Stimulated activated naive CD8-positive, alpha-beta T cell treated with anti-CD3 and anti-CD28 coated beads, Interleukin-15, Interleukin-2, amounts not matched to agents 100 U/mL and 50 U/mL, for 24 hours (primary cell): ENCODE data around the gene GPR32.
"Not testable (repeated sequence)": the region's sequence is repeated elsewhere in the genome, so short reads cannot be mapped to it uniquely, and the experiment has no call there.

Experiments used
- ATAC-seq: fragments of 150-1000 bp; cut with Tn5 transposase; one replicate; pipeline ENCODE4 v1.10.0; 2021
- DNase-seq: peaks from one replicate; pipeline ENCODE4 v3.0.0; 2021

GPR32 gene

DNA sequence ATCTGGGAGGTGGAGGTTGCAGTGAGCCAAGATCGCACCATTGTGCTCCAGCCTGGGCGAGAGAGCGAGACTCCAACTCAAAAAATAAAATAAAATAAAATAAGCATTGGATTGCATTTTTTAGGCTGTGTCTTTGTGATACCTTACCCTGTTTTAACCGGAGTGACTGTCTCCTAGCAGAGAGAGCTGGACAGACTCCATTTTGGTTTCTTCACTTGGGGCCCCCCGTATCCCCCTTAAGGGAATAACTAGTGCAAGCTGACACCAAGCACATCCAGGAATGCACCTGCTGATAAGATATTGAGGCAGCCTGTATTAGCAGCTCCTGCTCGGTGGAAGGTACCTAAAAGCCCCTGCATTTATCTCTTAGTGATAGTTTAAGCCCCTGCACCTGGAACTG, 20.8 kb upstream of the GPR32 start:
- no peak for DNase-seq
- ATAC-seq, result no peak

DNA sequence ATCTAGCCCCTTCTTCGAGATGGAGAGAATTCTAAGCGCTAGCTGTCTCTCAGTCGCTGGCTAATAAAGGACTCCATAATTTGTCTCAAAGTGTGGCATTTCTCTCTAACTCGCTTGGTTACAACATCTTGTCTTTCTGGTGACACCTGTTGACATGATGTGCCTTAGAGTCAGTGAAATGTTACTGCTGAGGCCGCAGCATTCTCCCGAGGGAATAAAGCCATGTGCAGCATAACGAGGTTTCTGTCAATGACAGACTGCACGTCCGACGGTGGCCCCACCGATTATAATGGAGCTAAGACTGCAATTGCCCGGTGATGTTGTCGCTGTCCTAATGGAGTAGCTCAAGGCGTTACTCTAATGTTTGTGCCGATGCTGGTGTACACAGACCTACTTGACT, 20.3 kb upstream of the GPR32 start:
- DNase-seq (no peak), ATAC-seq (no peak)

DNA sequence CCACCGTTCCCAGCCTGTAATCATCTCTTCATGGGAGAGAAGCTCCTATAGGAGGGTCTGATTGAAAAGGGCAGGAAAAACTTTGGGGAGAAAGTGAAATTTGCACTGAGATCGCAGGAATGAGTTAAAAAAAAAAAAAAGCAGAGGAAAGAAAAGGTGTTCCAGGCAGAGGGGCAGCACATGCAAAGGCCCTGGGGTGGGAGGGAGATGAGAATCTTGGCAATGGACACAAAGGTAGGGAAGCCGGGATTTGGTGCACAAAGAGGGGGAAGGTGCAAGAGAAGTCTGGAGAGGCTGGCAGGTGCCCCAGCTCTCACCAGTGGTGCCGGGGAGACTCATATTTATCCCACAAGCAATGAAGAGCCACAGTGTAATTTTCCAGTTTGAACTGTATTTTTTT, 16.4 kb upstream of the GPR32 start:
- DNase-seq (no peak), ATAC-seq (no peak)

DNA sequence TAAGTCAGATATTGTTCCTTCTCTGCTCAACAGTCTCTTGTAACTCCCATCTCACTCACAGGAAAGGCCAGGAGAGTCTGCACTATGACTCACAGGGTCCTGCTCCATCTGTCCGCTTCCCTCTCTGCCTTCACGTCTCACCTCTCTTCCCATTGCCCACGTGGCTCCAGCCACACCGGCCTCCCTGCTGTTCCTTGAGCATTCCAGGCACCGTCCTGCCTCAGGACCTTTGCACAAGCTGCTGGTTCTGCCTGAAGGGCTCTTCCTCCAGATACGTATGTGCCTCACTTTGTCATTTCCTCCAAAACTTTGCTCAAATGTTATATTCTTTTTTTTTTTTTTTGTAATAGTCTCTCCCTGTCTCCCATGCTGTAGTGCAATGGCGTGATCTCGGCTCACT, 14.0 kb upstream of the GPR32 start:
- not testable (repeated sequence) for ATAC-seq

DNA sequence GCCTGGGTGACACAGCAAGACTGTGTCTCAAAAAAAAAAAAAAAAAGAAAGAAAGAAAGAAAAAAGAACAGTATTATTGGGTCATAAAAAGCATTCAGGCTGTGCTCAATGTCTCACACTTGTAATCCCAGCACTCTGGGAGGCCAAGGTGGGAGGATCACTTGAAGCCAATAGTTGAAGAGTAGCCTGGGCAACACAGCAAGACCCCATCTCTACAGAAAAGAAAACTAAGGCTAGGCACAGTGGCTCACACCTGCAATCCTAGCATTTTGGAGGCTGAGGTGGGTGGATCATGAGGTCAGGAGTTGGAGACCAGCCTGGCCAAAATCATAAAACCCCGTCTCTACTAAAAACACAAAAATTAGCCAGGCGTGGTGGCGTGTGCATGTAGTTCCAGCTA, 12.6 kb upstream of the GPR32 start:
- DNase-seq, ATAC-seq: not testable (repeated sequence)

More for the DNA sequence above, 14.0 kb upstream of the GPR32 start:
- DNase-seq, result not testable (repeated sequence)

DNA sequence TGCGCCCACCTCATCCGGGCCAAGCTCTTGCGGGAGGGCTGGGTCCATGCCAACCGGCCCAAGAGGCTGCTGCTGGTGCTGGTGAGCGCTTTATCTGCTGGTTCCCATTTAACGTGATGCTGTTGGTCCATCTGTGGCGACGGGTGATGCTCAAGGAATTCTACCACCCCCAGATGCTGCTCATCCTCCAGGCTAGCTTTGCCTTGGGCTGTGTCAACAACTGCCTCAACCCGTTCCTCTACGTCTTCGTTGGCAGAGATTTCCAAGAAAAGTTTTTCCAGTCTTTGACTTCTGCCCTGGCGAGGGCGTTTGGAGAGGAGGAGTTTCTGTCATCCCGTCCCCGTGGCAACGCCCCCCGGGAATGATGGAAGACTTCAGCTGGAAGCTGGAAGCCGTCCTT, 11.2 kb upstream of the GPR32 start:
- not testable (repeated sequence) for DNase-seq, ATAC-seq

DNA sequence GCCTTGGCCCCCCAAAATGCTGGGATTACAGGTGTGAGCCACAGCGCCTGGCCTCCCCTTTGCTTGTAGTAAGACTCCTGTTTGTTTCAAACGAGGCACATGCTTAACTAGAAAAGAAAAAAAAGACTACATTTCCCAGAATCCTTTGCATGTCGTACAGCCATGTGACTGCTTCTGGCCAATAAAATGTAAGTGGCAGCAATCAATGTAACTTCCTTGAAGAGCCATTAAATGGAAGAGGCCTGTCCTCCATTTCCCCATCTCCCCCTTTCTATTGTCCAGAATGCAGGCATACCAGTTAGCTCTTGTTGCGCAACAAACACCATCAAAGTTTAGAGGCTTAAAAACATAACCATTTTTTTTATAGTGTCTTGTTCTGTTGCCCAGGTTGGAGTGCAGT, 10.4 kb upstream of the GPR32 start:
- ATAC-seq, result no peak
- DNase-seq, result no peak

DNA sequence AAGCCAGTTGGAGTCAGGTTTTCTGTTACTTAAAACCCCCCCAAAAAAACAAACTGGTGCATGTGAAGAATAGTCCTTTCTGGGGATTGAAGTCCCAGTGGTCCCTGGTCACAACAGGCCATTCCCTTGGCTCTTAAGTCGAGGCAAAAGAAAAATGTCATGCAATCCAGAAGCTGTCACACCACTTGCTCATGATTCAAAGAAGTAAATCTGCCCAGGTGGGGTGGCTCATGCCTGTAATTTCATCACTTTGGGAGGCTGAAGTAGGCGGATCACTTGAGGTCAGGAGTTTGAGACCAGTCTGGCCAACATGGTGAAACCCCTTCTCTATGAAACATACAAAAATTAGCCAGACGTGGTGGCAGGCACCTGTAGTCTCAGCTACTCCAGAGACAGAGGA, 8.8 kb upstream of the GPR32 start:
- not testable (repeated sequence) for DNase-seq, ATAC-seq

DNA sequence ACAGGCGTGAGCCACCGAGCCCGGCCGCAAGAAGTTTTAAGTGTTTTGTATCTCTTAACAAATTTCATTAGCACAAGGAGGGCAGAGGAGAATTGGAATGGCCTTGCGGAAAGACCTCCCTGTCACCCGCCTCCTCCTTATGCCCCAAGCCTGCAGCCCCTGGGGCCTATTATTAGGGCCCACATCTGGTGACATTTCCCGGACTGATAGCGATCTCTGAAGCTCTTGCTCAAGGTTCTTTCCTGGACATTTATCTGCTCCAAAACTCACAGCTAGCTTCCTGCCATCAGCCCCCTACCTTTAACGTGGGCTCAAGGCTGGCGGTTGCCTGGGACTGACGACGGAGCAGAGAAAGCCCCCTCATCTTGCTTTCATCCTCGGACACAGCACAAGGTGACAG, 6.7 kb upstream of the GPR32 start:
- ATAC-seq, result not testable (repeated sequence)

DNA sequence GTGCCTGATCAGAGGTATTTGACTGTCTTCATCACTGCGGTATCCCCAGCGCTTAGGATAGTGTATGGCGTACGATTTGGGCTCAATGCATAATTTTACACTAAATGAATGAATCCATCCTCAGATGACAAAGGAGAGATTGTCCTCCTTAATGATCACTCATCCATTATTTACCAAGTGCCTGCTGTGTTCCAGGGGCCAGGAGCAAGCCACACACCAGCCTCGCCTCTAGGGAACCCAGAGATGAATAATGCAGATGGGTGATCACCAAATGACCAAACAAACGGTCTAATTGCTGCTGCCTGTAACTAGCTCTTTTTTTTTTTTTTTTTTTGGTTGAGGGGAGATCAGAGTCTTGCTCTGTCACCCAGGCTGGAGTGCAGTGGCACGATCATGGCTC, 5.9 kb upstream of the GPR32 start:
- ATAC-seq, result no peak
- DNase-seq, result no peak

More for the DNA sequence above, 6.7 kb upstream of the GPR32 start:
- not testable (repeated sequence) for DNase-seq

DNA sequence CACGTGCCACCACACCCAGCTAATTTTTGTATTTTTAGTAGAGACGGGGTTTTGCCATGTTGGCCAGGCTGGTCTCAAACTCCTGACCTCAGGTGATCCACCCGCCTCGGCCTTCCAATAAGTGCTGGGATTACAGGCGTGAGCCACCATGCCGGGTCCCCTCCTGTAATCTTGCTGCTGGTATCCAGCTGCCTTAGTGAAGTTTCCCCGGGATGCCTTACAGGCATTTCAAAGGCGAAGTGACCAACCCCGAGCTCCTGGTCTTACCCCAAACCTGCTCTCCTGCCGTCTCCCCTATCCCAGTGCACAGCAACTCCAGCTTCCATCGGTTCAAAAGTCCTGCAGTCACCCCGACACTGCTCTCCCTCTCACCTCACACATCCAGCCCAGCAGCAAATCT, 3.5 kb upstream of the GPR32 start:
- not testable (repeated sequence) for ATAC-seq, DNase-seq

DNA sequence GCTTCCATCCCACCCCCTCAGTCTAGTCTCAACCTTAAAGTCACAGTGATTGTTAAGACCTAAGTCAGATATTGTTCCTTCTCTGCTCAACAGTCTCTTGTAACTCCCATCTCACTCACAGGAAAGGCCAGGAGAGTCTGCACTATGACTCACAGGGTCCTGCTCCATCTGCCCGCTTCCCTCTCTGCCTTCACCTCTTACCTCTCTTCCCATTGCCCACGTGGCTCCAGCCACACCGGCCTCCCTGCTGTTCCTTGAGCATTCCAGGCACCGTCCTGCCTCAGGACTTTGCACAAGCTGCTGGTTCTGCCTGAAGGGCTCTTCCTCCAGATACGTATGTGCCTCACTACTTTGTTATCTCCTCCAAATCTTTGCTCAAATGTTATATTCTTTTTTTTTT, 3.0 kb upstream of the GPR32 start:
- DNase-seq, ATAC-seq: not testable (repeated sequence)

DNA sequence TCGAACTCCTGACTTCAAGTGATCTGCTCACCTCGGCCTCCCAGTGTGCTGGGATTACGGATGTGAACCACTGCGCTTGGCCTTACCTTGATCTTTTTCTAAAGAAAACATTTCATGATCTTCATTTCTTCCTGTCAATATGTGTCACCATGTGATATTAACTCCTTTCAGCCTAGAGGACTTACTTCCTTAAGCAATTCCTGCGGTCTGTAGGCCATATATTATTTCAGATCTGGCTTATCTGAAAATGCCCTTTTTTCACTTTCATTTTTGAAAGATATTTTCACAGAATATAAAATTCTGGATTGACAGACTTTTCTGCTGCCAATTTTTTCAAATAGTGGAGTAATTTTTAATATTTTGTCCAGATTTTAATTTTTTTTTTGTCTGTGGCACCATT, 2.0 kb upstream of the GPR32 start:
- DNase-seq (no peak), ATAC-seq (no peak)

DNA sequence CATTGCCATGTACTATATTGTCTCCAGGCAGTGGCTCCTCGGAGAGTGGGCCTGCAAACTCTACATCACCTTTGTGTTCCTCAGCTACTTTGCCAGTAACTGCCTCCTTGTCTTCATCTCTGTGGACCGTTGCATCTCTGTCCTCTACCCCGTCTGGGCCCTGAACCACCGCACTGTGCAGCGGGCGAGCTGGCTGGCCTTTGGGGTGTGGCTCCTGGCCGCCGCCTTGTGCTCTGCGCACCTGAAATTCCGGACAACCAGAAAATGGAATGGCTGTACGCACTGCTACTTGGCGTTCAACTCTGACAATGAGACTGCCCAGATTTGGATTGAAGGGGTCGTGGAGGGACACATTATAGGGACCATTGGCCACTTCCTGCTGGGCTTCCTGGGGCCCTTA, 624 bp downstream of the GPR32 start:
- ATAC-seq (no peak), DNase-seq (no peak)

DNA sequence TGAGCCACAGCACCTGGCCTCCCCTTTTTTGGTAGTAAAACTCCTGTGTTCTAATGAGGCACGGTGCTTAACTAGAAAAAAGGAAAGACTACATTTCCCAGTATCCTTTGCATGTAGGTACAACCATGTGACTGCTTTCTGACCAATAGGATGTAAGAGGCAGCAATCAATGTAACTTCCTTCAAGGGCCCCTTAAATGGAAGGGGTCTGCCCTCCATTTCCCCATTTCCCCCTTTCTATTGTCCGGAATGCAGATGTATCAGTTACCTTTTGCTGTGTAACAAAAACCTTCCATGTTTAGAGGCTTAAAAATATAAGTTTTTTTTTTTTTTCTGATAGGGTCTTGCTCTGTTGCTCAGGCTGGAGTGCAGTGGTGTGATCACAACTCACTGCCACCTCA, 2.2 kb downstream of the GPR32 start:
- no peak for DNase-seq

DNA sequence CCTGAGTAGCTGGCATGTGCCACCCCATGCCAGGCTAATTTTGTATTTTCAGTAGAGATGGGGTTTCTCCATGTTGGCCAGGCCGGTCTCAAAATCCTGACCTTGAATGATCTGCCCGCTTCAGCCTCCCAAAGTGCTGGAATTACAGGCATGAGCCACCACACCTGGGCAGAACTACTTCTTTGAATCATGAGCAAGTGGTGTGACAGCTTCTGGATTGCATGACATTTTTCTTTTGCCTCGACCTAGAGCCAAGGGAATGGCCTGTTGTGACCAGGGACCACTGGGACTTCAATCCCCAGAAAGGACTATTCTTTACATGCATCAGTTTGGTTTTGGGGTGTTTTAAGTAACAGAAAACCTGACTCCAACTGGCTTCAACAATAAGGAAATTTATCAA, 2.6 kb downstream of the GPR32 start:
- DNase-seq, ATAC-seq: not testable (repeated sequence)

More for the DNA sequence above, 2.2 kb downstream of the GPR32 start:
- ATAC-seq, result no peak

DNA sequence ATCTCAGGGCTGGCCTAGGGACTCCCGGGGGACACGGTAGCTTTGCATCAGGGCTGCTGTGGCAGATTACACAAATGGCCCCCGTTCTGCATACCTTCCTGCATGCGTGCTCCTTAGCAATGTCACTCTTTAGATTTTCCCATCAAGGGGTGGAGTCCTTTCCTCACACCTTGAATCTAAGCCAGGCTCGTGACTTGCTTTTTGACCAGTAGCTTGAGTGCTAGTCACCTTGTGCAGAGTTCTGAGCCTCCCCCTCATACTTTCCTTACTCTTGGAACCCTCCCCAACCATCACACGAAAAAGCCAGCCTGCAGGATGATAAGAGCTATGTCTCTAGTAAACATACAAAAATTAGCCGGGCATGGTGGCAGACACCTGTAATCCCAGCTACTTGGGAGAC, 3.2 kb downstream of the GPR32 start:
- DNase-seq, ATAC-seq: not testable (repeated sequence)

DNA sequence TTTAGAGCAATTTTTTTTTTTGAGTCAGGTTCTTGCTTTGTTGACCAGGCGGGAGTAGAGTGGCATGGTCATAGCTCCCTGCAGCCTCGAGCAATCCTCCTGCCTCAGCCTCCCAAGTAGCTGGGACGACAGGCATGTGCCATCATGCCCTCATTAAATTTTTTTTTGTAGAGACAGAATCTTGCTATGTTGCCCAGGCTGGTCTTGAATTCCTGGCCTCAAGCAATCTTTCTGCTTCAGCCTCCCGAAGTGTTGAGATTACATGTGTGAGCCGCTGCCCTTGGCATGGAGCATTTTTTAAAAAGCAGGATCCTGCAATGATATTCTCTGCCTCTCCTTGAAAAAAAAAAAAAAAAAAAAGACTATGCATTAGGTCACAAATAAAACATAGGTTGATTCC, 5.9 kb downstream of the GPR32 start:
- DNase-seq, result no peak
- no peak for ATAC-seq

DNA sequence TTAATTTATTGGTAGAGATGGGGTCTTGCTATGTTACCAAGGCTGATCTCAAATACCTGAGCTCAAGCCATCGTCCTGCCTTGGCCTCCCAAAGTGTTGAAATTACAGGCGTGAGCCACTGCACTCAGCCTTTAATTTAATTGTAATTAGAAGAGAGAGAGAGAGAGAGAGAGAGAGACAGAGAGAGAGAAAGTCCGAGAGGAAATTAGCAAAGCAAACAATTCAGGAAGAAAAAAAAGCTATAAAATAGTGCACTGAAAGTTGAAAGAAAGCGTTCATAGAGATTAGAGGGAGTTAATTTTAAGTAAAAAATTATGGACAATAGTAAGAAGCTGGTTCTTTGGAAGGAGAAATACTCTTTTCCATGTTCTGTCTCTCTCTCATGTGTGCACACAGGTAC, 7.0 kb downstream of the GPR32 start:
- ATAC-seq (no peak), DNase-seq (no peak)

DNA sequence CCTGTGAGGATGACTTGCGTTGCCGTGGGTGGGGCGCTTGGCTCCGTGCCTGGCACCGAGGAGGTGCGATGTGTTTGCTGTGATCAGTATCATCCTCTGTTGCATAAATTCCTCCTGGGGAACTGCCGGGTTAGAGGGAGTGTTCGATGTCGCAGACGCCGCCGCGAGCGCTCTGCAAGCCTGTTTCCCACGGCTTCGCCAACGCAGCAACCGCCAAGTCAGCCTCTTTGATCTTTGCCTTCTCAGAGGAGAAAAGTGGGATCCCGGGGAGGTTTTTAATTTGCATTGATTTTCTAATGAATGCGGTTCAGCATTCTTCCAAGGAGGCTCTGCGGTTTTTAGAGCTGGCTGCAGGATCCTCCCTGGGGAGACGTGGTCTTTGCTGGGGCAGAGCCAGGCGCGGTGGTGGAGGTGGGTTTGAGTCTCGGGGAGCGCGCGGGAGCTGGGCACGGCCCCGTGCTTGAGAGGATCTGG, 7.6 kb downstream of the GPR32 start:
- DNase-seq (peak; percentile 27), ATAC-seq (no peak)

DNA sequence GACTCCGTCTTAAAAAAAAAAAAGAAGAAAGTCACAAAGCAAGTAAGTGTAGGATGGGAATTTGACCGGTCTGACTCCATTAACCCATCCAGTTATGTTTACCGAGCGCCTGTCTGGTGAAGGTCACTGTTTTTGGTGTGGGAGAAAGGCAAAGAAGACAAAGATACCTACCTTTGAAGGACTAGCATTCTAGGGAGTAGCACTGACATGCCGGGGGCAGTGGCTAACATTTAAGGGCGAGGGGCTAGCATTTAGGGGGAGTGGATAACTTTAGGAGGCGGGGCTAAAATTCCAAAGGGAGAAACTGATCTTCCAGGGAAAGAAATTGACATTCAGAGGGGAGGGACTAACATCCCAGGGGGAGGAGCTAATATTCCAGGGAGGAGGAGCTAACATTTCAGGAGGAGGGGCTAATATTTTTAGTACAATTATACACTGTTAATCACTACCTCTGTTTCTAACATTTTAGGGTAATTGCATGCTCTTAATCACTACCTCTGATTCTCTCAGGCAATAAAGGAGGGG, 8.7 kb downstream of the GPR32 start:
- DNase-seq (no peak), ATAC-seq (no peak)

DNA sequence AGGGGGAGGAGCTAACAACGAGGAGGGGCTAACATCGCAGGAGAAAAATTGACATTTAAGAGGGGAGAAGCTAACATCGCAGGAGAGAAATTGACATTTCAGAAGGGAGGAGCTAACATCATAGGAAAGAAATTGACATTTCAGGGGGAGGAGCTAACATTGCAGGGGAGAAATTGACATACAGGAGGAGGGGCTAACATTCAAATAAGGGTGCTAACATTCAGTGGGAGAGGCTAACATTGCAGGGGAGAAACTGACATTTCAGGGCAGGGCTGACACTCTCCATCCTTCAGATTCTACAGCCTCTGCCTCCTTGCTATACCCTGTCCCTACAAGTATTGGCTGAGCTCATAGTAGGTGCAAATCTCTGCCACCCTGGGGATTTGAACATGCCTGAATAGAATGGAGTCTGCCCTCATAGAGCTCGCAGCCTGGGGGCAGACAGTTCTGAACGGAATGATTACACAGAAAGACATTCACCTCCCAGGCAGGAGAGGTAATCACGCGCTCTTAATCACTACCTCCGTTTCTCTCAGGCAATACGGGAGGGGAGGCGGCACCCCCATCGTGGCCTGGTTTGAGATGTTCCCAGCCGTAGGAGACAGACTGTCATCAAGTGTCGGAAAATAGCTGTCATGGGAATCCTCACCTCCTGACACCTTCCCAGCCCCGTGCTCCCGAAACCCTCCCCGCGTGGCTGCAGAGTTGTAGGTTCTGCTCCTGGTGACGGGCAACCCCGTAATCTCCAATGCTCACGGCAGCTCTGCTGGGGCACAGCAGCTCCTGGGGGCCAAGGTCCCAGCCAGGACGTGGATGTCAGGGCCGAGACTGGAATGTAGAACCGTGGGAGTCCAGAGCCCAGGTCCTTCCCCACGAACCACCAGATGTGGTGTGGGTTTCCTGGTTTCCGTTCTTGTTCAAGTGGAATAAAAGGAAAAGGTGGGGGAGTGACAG, 9.5 kb downstream of the GPR32 start:
- peak; percentile 63 for ATAC-seq
- no peak for DNase-seq

DNA sequence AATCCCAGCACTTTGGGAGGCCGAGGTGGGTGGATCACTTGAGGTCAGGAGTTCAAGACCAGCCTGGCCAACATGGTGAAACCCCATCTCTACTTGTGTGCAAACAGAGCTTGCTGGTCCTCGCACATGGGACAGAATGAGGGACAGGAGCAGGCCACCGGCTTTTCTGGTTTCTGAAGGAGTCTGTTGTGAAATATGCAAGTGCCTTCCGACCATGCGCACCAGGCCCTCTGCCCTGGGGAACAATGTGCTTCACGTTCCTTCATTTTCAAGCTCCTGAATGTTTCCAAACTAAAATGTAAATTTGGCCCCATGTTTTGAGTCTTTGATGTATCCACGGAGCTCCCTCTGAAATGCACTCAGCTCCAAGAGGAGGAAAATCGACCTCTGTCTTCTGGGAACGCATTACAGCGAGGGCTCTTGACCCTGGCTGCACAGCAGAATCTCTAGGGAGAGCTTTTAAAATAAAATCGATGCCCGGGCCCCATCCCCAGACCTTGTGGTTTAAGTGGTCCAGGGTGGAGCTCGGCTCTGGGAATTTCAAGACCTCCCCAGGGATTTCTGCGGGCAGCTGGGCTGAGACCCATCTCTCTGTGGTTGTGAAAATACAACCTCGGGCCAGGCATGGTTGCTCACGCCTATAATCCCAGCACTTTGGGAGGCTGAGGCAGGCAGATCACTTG, 10.6 kb downstream of the GPR32 start:
- DNase-seq, result no peak

More for the DNA sequence above, 10.6 kb downstream of the GPR32 start:
- no peak for ATAC-seq
